NT2/D1 (cell line): Measurements from ENCODE around the gene ZSCAN23.

ENCODE experiments used
- SUZ12 ChIP-seq: IDR thresholded peaks from 2 replicates; pipeline ENCODE4 v1.6.1; 2011; ENCODE audit not compliant: insufficient read length, insufficient read depth; ENCODE audit errors: extremely low read depth
- ZNF274 ChIP-seq: IDR thresholded peaks from 2 replicates; pipeline ENCODE4 v1.6.1; 2011; ENCODE audit warnings: mild to moderate bottlenecking, low read depth, low read length

DNA sequence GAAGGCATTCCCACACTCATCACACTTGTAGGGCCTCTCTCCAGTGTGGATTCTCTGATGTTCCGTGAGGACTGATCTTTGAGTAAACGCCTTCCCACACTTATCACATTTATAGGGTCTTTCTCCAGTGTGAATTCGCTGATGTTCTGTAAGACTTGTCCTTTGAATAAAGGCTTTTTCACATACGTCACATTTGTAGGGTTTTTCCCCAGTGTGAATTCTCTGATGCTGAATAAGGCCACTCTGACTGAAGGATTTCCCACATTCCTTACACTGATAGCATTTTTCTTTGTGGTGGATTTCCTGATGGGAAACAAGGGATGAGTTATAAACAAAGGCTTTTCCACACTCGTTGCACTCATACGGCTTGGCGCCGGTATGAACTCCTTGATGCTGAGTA is 52.6 kb downstream of the ZSCAN23 start:
- no peak for TF ChIP-seq ZNF274
- no peak for TF ChIP-seq SUZ12
